Dendritic cell treated with granulocyte-macrophage colony-stimulating factor and Interleukin-4, amounts not matched to agents 40 ng/mL and 50 ng/mL, for 4 days (primary cell): ENCODE data around the gene MRFAP1L1.

Experiments
- H3K27ac Mint-ChIP-seq: one replicate; pipeline ENCODE4 v1.8.0; 2022; ENCODE audit warnings: mild to moderate bottlenecking, mixed read lengths
- H3K27me3 Mint-ChIP-seq: one replicate; pipeline ENCODE4 v1.8.0; 2022; ENCODE audit warnings: mild to moderate bottlenecking, mixed read lengths
- H3K36me3 Mint-ChIP-seq: one replicate; pipeline ENCODE4 v1.8.0; 2022; ENCODE audit warnings: low read depth, mixed read lengths
- H3K4me1 Mint-ChIP-seq: one replicate; pipeline ENCODE4 v1.8.0; 2022; ENCODE audit warnings: low read depth, mixed read lengths
- H3K4me3 Mint-ChIP-seq: one replicate; pipeline ENCODE4 v1.8.0; 2022; ENCODE audit warnings: mild to moderate bottlenecking, moderate library complexity, mixed read lengths
- H3K9me3 Mint-ChIP-seq: one replicate; pipeline ENCODE4 v1.8.0; 2022; ENCODE audit warnings: mixed read lengths
- intact Hi-C: fragments of 100-400 bp; cut with micrococcal nuclease; formaldehyde crosslinking; loops from one replicate; pipeline ENCODE4 v1.15.0; 2022

Gene MRFAP1L1

DNA sequence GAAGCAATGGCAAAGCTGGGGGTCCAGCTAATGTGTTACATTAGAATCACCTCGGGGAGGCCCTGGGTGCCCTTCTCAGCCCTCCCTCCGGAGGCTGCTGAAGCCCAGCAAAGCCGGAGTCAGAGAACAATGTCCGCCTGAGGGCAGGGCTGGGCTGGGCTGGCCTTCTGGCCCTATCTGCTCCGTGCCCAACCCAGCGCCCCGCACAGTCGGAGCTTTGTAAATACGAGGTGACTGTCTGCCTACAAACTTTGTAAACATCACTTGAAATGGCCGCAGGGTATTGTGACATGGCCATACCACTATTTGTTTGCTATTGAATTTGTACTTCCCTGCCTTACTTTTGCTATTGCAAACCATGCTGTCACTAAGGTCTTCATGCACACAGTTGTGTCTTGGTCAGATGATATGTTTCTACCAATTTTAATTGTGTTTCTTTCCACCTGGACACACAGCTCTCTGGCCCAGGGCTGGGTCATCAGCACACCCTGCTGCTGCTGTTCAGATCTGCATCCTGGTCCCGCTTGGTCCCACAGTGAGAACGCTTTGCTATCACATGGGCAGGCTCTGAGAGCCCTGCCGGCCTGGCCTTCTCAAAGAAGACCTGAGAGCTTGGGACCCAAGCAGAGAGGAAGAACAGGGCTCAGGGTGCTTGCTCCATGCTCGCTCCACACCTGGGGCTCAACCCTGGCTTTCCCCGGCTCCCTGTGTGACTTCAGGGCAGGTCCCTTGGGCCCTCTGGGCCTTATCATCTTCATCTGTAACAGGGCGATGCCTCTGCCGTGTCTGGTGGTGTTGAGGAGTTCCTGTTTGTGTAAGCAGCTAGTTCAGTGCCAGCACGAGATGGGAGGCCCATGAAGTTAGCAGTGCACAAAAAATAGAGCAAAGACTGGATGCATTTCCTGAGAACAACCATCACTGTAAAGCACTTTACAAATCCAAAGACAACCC, 13.7 kb downstream of the MRFAP1L1 start:
- Mint-ChIP-seq H3K27ac (peak overlapping the region; percentile 52), H3K27me3 (no peaks in the 10 kb centered on the region), H3K36me3 (peaks cover 16% of the 10 kb centered on the region), H3K4me3 (no peak overlapping the region), H3K4me1 (peaks cover 41% of the 10 kb centered on the region), H3K9me3 (no peaks in the 10 kb centered on the region)
- intact Hi-C loops, result no loop called here

DNA sequence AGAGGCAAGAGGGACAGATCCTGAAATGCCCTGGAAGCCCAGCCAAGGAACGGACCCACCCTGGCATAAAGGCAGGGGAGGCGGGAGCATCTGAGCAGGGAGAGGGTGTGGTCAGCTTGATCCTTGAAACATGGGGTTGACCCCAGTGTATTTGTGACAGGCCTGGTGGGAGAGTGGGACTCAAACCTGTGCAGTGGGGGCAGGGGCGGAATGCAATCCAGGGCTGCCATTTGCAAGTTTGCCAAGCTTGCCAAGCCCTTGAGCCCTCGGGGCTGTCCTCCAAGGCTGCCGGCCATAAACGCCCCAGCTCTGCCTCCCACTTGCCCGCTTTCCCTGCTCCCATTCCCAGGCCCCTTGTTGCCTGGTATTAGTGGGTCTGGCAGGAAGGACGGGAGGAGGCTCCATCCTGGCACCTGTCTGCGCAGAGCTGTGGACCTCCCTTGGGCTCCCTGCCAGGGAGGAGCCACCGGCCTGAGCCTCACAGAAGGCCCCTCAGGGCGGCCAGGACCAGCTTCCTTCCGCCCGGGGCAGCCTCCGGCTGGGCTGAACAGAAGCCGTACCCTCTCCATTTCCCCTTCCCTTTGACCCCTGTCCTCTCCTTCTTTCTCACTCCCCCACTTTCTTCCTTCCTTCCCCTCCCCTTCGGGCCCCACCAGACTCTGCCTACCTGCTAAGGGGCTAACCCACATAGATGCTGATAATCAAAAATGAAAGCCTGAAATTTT, 15.3 kb downstream of the MRFAP1L1 start:
- peak overlapping the region; percentile 71 for H3K27ac Mint-ChIP-seq
- peak overlapping the region; percentile 50 for H3K4me3 Mint-ChIP-seq
- H3K27me3 Mint-ChIP-seq, result peaks cover 6% of the 10 kb centered on the region
- peaks cover 54% of the 10 kb centered on the region for H3K4me1 Mint-ChIP-seq
- peaks cover under 1% of the 10 kb centered on the region for H3K36me3 Mint-ChIP-seq
- intact Hi-C loops, result no loop called here
- H3K9me3 Mint-ChIP-seq, result no peaks in the 10 kb centered on the region

DNA sequence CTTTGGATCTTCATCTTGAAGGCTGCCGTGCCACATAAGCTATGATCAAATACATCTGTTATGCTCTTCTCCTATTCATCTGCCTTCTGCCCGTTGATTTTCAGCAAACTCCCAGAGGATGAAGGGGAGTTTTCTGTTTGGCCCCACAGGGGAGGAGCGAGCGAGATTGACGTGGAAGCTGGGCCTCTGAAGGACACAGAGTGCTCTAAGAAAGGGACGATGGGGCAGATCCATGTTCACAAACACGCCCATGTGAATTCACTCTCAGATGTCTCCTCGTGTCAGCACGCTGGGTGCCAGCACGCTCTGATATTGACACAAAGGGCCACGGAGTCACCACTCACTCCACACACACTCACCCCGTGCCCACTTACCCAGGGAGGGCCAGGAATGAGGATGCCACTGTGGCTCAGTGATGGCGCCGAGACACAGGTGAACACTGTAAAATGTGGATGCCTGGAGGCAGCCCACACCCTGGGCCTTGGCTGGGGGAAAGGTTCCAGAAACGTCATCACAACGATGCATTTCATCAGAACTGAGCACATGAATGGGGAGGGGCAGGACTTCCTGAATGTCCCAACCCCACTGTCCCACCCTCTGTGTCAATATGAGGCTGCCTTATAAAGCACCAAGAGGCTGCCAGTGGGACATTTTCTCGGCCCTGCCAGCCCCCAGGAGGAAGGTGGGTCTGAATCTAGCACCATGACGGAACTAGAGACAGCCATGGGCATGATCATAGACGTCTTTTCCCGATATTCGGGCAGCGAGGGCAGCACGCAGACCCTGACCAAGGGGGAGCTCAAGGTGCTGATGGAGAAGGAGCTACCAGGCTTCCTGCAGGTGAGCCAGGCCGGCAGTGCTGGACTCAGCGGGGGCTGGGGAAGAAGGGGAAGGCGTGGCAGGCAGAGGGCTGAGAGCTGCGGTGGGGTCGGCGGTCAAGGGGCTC, 16.2 kb downstream of the MRFAP1L1 start, which contains the start of gene S100P:
S100P (plus strand) TSS at position 648 of the 946 bp plus-strand sequence; CDS start at position 703, 55 bp downstream.
- intact Hi-C loops, result no loop called here
- H3K9me3 Mint-ChIP-seq, result no peaks in the 10 kb centered on the region
- peak within 1 kb of the TSS; percentile 50 for H3K4me3 Mint-ChIP-seq

DNA sequence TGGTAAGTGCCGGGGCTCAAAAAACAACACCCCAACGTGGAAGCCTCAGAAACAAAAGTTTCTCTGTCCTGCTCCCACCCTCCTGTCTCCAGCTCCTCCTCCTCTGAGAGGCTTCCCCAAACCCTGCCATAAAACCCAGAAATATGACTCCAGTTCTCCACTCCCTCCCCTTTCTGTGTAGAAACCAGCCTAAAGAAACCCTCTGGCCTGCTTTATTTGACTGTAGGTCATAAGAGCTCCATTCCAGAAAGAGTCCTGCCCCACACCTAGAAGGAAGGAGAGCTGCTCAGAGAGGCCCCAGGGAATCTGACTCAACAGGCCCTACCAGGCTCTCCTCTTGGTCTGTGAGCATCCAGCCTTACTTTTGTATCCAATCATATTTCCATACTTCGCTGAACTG, 16.9 kb downstream of the MRFAP1L1 start:
- no peaks in the 10 kb centered on the region for H3K36me3 Mint-ChIP-seq
- no peak overlapping the region for H3K4me3 Mint-ChIP-seq
- H3K27ac Mint-ChIP-seq, result peak overlapping the region; percentile 71
- intact Hi-C loops, result no loop called here
- peaks cover 6% of the 10 kb centered on the region for H3K27me3 Mint-ChIP-seq
- H3K9me3 Mint-ChIP-seq, result no peaks in the 10 kb centered on the region
- H3K4me1 Mint-ChIP-seq, result peaks cover 63% of the 10 kb centered on the region

More for the DNA sequence above, 16.2 kb downstream of the MRFAP1L1 start, which contains the start of gene S100P:
- H3K36me3 Mint-ChIP-seq, result no peaks in the 10 kb centered on the region
- H3K4me1 Mint-ChIP-seq, result peaks cover 62% of the 10 kb centered on the region
- H3K27me3 Mint-ChIP-seq, result peaks cover 6% of the 10 kb centered on the region
- peak within 1 kb of the TSS; percentile 71 for H3K27ac Mint-ChIP-seq

DNA sequence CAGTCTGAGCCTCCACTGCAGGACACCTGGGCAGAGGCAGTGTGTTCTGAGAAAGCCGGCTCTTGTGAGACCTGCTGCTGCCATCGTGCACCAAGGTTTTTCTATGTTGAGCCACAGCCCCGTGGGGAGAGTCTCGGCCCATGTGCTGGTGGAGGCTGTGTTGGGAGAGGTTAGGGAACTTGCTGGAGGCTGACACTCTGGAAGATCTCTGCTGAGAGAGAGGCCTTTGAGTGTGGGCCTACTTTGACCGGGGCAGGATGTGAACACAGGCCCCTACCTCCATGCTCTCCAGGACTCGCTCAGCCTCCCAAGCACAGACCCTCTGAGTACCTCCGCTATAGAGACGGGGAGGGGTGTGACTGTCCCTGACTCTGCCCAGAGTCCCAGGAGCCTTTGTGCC, 17.3 kb downstream of the MRFAP1L1 start:
- peaks cover 63% of the 10 kb centered on the region for H3K4me1 Mint-ChIP-seq

DNA sequence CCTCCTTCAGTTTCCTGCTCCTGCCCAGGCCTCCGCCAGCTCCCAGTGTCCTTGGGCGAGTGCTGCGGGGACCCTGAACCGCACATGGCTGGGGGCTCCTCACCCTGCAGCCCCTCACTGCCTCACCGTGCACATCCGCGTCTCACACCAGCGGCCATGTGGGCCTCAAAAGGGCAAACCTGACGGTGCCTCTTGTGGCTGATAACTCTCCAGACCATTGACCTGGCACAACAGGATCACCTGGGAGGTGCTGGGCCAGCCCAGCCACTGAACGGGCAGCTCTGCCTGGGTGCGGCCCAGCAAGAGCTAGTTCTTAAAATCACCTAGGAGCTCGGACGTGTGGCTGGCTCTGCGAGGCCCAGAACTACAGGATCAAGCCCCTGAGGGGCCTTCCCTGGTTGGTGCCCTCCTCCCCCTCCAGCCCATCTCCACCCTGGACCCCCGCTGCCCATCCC, 20.1 kb downstream of the MRFAP1L1 start:
- Mint-ChIP-seq H3K4me3 (peak overlapping the region; percentile 41), H3K27ac (peak overlapping the region; percentile 51), H3K36me3 (no peaks in the 10 kb centered on the region), H3K9me3 (no peaks in the 10 kb centered on the region), H3K4me1 (peaks cover 41% of the 10 kb centered on the region), H3K27me3 (peaks cover 6% of the 10 kb centered on the region)
- intact Hi-C loops, result no loop called here

More for the DNA sequence above, 17.3 kb downstream of the MRFAP1L1 start:
- H3K36me3 Mint-ChIP-seq, result no peaks in the 10 kb centered on the region
- intact Hi-C loops, result no loop called here
- H3K27me3 Mint-ChIP-seq, result peaks cover 6% of the 10 kb centered on the region
- H3K27ac Mint-ChIP-seq, result peak overlapping the region; percentile 71
- no peak overlapping the region for H3K4me3 Mint-ChIP-seq
- H3K9me3 Mint-ChIP-seq, result no peaks in the 10 kb centered on the region

DNA sequence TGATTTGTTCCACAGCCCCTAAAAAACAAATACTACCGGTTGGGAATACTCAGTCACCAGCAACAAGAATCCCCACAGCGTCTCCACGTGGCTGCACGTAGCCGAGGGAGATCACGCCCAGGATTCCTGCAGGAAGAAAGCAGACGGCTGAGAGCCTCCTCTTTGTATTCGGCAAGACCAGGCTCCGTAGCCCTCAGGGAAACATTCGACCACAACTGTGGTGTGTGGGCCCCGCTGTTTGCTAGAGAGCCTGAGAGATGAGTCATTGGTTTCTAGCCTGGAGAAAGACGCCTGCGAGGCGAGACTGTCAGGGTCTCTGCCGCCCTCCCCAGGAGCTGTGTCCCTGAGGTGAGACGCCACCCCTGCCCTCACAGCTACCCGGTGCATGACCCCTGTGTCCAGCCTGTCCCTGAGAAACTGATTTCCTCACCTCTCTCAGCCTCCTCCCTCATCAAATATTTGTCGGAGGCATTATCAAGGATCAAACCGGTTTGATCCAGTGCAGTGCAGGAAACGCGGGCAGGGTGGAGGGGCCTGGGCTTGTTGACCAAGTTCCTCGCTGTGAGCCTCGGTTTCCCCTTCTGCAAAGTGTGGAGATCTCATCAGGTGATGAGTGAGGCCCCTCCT, 20.7 kb downstream of the MRFAP1L1 start:
- intact Hi-C loops, result no loop called here
- H3K27me3 Mint-ChIP-seq, result peaks cover 6% of the 10 kb centered on the region
- peaks cover 36% of the 10 kb centered on the region for H3K4me1 Mint-ChIP-seq
- H3K4me3 Mint-ChIP-seq, result no peak overlapping the region
- H3K27ac Mint-ChIP-seq, result no peak overlapping the region
- no peaks in the 10 kb centered on the region for H3K9me3 Mint-ChIP-seq
- H3K36me3 Mint-ChIP-seq, result no peaks in the 10 kb centered on the region

DNA sequence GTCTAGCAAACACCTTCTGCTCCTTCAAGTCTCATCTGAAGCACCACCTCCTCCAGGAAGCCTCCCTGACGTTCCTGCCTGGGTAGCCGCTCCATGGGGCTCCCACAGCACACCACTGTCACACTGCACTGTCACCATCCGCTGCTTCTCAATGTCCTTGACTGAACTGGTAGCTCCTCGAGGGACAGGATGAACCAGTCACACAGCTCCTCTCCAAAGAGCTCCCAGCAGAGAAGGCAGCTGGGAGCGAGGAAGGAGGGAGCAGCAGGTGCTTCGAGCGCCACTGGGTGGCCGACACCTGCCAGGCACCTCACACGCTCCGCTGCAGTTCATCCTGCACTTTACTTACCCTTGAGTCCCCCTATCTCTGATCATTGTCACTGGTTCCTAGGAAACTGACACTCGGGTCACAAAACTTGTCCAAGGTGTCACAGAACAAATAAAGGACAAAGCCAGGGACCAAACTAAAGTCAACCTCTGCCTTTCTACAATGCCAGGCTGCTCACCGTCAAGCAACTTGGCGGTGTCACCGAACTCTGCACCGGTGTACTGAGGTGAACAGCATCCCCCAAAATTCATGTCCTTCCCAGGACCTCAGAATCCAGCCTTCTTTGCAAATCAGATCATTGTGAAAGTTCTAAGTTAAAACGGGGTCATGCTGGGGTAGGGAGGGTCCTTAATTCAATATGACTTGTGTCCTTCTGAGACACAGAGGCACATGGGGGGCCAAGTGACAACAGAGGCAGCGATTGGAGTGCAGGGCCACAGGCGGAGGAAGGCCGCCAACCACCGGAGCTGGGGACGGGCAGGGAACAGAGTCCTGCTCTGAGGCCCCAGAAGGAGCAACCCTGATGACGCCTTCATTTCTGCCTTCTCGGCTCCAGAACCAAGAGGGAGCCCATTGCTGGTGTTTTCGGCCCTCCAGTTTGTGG, 21.5 kb downstream of the MRFAP1L1 start:
- peaks cover 28% of the 10 kb centered on the region for H3K4me1 Mint-ChIP-seq

DNA sequence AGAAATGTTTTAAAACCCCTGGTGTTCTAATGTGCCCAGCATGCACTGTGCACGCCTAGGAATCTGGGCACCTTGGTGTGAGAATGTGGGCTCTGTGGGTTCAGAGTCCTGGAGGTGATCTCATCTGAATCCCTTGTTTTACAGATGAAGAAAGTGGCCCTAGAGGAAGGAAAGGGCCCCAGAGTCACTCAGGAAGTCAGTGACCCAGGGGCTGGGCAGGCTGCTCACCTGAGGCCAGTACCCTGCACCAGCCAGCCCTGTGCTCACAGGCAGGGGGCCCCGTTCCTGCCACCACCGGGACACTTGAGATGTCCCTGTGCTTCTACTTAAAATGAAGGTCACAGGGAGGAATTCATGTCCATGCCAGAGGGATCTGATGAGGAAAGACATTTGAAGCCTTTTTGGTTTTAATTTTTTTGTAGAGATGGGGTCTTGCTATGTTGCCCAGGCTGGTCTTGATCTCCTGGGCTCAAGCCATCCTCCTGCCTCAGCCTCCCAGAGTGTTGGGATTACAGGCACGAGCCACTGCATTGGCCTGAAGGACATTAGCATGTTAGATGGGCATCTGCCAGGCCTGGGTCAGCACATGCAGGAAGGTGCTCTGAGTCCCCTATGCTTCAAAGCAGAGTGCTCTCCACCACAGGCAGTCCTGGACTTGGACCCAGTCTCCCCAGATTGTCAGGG, 23.4 kb downstream of the MRFAP1L1 start:
- intact Hi-C loops, result no loop called here
- H3K27ac Mint-ChIP-seq, result no peak overlapping the region
- peaks cover under 1% of the 10 kb centered on the region for H3K36me3 Mint-ChIP-seq
- H3K9me3 Mint-ChIP-seq, result no peaks in the 10 kb centered on the region
- no peak overlapping the region for H3K4me3 Mint-ChIP-seq
- H3K4me1 Mint-ChIP-seq, result peaks cover 29% of the 10 kb centered on the region
- H3K27me3 Mint-ChIP-seq, result peaks cover 6% of the 10 kb centered on the region

More for the DNA sequence above, 21.5 kb downstream of the MRFAP1L1 start:
- Mint-ChIP-seq H3K27ac (no peak overlapping the region), H3K9me3 (no peaks in the 10 kb centered on the region), H3K27me3 (peaks cover 6% of the 10 kb centered on the region), H3K36me3 (no peaks in the 10 kb centered on the region), H3K4me3 (no peak overlapping the region)
- intact Hi-C loops, result no loop called here

DNA sequence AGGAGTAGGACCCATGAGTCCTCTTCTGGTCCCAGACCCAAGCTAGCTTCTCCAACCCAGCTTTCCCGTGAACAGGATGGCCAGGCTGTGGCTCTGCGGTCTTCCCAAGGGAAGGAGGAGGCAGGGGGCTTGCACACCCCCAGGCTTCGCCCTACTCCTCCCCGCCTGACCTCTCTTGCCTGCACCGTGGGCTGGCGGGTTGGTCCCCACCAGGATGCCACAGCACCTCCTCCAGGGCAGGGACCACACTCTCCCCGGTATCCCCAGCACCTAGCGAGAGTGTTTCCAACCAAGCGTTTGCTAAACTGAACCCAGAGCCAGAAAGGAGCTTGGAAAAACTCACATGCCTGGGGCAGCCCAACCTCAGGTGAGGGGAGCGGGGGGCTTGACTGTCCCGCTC, 25.0 kb downstream of the MRFAP1L1 start:
- peaks cover 3% of the 10 kb centered on the region for H3K27me3 Mint-ChIP-seq
- H3K4me1 Mint-ChIP-seq, result peaks cover 20% of the 10 kb centered on the region
- H3K4me3 Mint-ChIP-seq, result no peak overlapping the region
- intact Hi-C loops, result no loop called here
- no peak overlapping the region for H3K27ac Mint-ChIP-seq
- H3K9me3 Mint-ChIP-seq, result peaks cover 7% of the 10 kb centered on the region
- H3K36me3 Mint-ChIP-seq, result peaks cover 15% of the 10 kb centered on the region

DNA sequence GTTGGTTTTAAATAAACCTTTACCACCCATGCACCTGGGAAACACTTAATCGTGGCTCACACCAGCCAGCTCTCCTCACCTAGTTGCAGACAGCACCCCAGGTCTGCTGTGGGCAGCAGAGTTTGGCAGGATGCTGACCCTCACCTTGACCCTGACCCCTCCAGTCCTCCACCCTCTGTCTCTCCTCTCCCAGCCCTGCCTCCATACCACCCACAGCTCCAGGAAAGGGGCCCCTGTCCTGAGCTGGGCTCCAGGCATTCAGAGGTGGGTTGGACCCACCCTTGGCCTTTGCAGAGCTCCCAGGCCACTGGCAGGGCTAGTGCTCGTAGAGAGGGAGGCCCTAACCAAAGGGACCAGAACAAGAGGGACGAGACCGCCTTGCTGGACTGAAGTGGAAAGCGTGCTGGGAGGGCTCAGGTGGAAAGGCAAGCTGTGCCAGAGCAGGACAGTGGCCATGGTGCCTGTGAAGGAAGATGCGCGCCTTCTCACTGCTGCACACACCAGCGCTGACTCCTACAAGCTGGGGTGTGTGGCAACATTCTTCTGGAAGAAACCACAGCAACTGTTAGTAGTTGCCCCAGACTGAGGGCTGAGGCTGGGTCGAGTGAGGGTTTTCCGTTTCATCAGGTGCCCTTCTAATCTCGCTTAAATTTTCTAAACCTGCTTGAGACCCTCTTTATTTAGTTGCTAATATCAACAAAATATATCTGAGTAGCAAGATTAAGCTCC, 26.6 kb downstream of the MRFAP1L1 start:
- peaks cover 15% of the 10 kb centered on the region for H3K36me3 Mint-ChIP-seq
- intact Hi-C loops, result no loop called here
- no peaks in the 10 kb centered on the region for H3K27me3 Mint-ChIP-seq
- H3K4me3 Mint-ChIP-seq, result no peak overlapping the region
- H3K27ac Mint-ChIP-seq, result no peak overlapping the region
- peaks cover 7% of the 10 kb centered on the region for H3K4me1 Mint-ChIP-seq
- H3K9me3 Mint-ChIP-seq, result peaks cover 7% of the 10 kb centered on the region
